Colonic mucosa (tissue), 4 donors: ENCODE data around the gene ADARB2. TPM values are rescaled to one million over a fixed set of nuclear protein-coding genes. Genes with fewer than 3 reads are reported as not detected.

ENCODE experiments used
- DNase-seq: peaks from one replicate; pipeline ENCODE4 v3.0.0-alpha.2; 2020
- H3K27ac ChIP-seq: fragments of 200-600 bp; one replicate; pipeline ENCODE4 v1.8.0; 2021
- H3K27me3 ChIP-seq: fragments of 200-600 bp; one replicate; pipeline ENCODE4 v1.8.0; 2021
- H3K36me3 ChIP-seq: fragments of 200-600 bp; one replicate; pipeline ENCODE4 v1.8.0; 2021
- H3K4me1 ChIP-seq: fragments of 200-600 bp; one replicate; pipeline ENCODE4 v1.8.0; 2021; ENCODE audit warnings: mild to moderate bottlenecking
- H3K4me3 ChIP-seq: fragments of 200-600 bp; one replicate; pipeline ENCODE4 v1.8.0; 2021
- H3K9ac ChIP-seq, 2 donors: one replicate each; pipeline ENCODE4 v1.7.0; 2013; ENCODE audit warnings: control low read depth in 2 of 2, low read depth in 2 of 2, low read length in 2 of 2
- H3K9me3 ChIP-seq: fragments of 200-600 bp; one replicate; pipeline ENCODE4 v1.8.0; 2021
- intact Hi-C: fragments of 100-400 bp; cut with DNase I; formaldehyde crosslinking; loops from one replicate; pipeline ENCODE4 v1.14.1; 2022
- total RNA-seq, 2 donors: library from RNA; stranded (reverse); fragmentation: NEBNext Ultra II Directional in 1 of 2; extraction: Animal tissue kit (Norgen Biotek cat#: 25700) in 1 of 2; gene quantifications; one replicate each; pipeline ENCODE4 v1.2.1, GENCODE V29; 2021
- TF ChIP-seq, protein P1 (sequence below): fragments of 200-600 bp; IDR thresholded peaks from one replicate; pipeline ENCODE4 v1.8.0; 2022; ENCODE audit warnings: antibody characterized with exemption, mild to moderate bottlenecking
- donor health status: healthy.
- donor health status: DM: no; HTN: no; CAD: no.
- donor health status: DM: no; HTN: no; CAD: no.

ADARB2 gene
- total RNA-seq, 2 donors from 2014 or later, result 0.19 TPM; not detected in 1

DNA sequence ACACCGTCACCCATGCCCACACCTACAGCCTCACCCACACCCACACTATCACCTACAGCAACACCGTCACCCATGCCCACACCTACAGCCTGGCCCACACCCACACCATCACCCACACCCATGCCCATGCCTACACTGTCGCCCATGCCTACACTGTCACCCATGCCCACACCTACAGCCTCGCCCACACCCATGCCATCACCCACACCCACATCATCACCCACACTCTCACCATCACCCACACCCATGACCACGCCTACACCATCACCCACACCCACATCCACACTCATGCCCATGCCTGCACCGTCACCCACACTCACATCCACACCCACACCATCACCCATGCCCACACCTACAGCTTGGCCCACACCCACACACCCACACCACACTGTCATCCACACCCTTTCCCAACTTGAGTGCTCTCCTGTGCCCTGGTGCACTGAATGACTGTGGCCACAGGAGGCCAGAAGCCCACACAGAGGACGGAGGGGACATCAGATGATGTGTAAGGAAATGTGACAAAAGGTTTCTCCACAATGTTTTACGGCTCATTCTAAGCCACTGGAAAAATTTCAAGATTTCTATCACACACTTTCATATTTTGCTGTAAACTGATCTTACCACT, 527.9 kb downstream of the ADARB2 start:
- no peak overlapping the region for H3K4me3 ChIP-seq
- no peaks in the 10 kb centered on the region for H3K36me3 ChIP-seq
- H3K27me3 ChIP-seq, result no peaks in the 10 kb centered on the region
- intact Hi-C loops, result no loop called here
- H3K9ac ChIP-seq, result no peak overlapping the region
- no peaks in the 10 kb centered on the region for H3K4me1 ChIP-seq
- TF ChIP-seq, protein P1, sequence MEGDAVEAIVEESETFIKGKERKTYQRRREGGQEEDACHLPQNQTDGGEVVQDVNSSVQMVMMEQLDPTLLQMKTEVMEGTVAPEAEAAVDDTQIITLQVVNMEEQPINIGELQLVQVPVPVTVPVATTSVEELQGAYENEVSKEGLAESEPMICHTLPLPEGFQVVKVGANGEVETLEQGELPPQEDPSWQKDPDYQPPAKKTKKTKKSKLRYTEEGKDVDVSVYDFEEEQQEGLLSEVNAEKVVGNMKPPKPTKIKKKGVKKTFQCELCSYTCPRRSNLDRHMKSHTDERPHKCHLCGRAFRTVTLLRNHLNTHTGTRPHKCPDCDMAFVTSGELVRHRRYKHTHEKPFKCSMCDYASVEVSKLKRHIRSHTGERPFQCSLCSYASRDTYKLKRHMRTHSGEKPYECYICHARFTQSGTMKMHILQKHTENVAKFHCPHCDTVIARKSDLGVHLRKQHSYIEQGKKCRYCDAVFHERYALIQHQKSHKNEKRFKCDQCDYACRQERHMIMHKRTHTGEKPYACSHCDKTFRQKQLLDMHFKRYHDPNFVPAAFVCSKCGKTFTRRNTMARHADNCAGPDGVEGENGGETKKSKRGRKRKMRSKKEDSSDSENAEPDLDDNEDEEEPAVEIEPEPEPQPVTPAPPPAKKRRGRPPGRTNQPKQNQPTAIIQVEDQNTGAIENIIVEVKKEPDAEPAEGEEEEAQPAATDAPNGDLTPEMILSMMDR, result no peak
- no peak for DNase-seq
- H3K27ac ChIP-seq, result no peak overlapping the region
- H3K9me3 ChIP-seq, result no peaks in the 10 kb centered on the region

DNA sequence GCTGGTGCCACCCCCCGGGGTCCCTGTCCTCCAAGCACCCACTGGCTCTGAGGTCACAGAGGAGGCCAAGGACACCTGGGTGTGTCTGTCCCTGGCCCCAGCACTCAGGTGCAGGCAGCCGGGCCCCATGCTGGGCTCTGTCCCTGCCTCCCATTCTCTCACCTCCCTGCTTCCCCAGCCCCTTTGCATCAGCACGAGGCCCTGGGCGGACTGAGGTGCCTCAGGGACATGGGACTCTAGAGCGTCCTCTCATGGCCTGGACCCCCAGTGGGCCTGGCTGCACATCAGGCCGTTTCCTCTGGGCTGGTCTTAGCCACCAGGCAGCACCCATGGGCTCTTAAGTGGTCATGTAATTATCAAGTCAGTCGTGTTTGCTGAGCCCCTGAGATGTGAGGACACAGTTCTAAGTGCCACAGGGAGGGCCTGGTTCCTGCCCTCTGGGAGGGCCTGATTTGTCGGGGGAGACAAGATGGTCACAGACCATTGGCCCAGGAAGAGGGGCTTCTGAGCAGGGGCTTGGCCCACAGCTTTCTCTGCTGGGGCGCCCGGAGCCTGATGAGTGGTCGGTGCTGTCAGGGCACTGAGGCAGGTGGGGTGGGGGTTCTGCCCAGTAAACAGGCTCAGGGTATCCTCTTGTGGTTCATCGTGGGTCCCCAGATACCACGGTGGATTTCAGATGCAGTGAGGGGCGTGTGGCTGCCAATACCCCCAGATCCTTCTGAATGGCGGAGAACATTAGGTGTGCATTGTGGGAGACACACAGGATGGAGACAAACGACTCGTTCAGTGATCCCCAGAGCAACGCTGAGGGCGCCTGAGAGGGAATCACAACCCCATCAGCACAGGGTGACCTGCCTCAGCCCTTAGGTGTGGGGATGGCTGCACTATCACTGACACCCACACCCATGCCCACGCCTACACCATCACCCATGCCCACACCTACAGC, 528.7 kb downstream of the ADARB2 start:
- DNase-seq, result no peak

DNA sequence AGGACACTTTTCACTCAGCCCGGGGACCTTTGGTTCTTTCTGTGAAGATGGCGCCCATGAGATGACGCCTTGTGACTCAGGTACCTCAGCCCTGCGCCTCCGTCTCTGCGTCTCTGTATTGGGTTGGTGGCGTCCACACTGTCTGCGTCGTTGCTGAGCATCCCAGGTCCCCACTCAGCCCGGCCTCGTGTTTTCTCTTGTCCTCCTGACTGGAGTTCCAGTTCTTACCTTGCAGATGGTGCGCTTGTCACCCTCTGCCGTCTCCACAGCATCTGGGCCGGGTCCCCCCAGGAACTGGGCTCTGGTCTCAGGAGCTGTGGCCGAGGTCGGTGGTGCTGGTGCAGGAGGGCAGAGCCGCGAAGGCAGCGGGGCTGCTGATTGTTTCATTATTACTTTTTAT, 530.7 kb downstream of the ADARB2 start:
- Histone ChIP-seq H3K4me3 (no peak overlapping the region), H3K27ac (no peak overlapping the region), H3K36me3 (no peaks in the 10 kb centered on the region), H3K4me1 (no peaks in the 10 kb centered on the region), H3K9me3 (no peaks in the 10 kb centered on the region), H3K27me3 (no peaks in the 10 kb centered on the region), H3K9ac (no peak overlapping the region)
- intact Hi-C loops, result no loop called here
- TF ChIP-seq, protein P1, result no peak
- DNase-seq, result no peak

More for the DNA sequence above, 528.7 kb downstream of the ADARB2 start:
- no peaks in the 10 kb centered on the region for H3K4me1 ChIP-seq
- TF ChIP-seq, protein P1, result no peak
- no peaks in the 10 kb centered on the region for H3K27me3 ChIP-seq
- H3K27ac ChIP-seq, result no peak overlapping the region
- no peak overlapping the region for H3K4me3 ChIP-seq
- intact Hi-C loops, result no loop called here
- no peak overlapping the region for H3K9ac ChIP-seq
- no peaks in the 10 kb centered on the region for H3K36me3 ChIP-seq
- H3K9me3 ChIP-seq, result no peaks in the 10 kb centered on the region

DNA sequence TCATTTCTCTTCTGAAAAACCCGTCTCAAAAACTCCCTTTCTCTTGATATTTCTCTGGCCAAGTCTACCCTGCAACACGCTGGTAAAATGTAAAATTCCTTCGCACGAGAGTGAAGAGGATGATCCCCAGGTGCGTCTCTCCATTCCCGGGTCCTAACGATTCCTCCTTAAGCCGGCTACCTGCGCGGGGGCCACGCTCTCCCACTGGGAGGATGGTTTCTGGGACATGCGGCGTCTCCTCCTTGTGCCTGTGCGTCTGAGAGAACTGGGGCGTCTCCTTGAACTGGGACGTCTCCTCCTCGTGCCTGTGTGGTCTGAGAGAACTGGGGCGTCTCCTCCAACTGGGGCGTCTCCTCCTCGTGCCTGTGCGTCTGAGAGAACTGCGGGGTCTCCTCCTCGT, 531.2 kb downstream of the ADARB2 start:
- TF ChIP-seq, protein P1, result no peak
- DNase-seq, result no peak
- H3K4me1 ChIP-seq, result no peaks in the 10 kb centered on the region
- H3K4me3 ChIP-seq, result no peak overlapping the region
- H3K27me3 ChIP-seq, result no peaks in the 10 kb centered on the region
- no peak overlapping the region for H3K27ac ChIP-seq
- no peaks in the 10 kb centered on the region for H3K9me3 ChIP-seq
- intact Hi-C loops, result no loop called here
- H3K36me3 ChIP-seq, result no peaks in the 10 kb centered on the region
- H3K9ac ChIP-seq, result no peak overlapping the region

DNA sequence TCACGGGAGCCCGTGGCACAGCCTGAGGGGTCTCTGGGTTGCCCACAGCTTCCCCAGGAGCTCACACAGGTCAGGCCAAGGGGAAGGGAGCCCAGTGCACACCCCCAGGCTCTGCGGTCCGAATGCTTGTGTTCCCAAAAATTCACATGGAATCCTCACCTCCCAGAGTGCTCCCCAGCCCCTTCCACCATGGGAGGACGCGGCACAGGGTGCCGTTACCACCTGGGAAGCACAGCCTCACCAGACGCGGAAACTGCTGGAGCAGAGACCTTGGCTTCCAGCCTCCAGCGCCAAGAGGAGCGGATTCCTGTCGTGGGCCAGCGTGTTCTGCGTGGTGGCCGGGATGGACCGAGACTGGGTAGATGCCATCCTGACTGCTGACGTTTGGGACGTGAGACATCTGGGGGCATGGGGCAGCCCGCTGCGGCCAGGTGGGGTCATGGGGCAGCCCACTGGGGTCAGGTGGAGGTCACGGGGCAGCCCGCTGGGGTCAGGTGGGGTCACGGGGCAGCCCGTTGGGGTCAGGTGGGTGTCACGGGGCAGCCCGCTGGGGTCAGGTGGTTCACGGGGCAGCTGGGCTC, 531.8 kb downstream of the ADARB2 start:
- no peaks in the 10 kb centered on the region for H3K36me3 ChIP-seq
- DNase-seq, result no peak
- H3K27me3 ChIP-seq, result no peaks in the 10 kb centered on the region
- H3K9me3 ChIP-seq, result no peaks in the 10 kb centered on the region
- intact Hi-C loops, result no loop called here
- H3K4me1 ChIP-seq, result no peaks in the 10 kb centered on the region
- no peak overlapping the region for H3K4me3 ChIP-seq
- TF ChIP-seq, protein P1, result no peak
- no peak overlapping the region for H3K27ac ChIP-seq
- H3K9ac ChIP-seq, result no peak overlapping the region
